Panc1 (cell line): ENCODE measurements around the gene MXD4.

ENCODE experiments used
- POLR2AphosphoS5 ChIP-seq: IDR thresholded peaks from 2 replicates; pipeline ENCODE4 v1.6.1; 2012; ENCODE audit warnings: mild to moderate bottlenecking, low read depth, low read length, moderate library complexity
- REST ChIP-seq, 2 experiments: IDR thresholded peaks; 2 replicates each; pipeline ENCODE4 v1.6.1; 2011 to 2012; ENCODE audit warnings: low read depth in 2 of 2, control low read depth in 1 of 2, low read length in 1 of 2, mild to moderate bottlenecking in 1 of 2, moderate library complexity in 1 of 2; ENCODE audit not compliant: insufficient read depth in 1 of 2
- SIN3A ChIP-seq: IDR thresholded peaks from 2 replicates; pipeline ENCODE4 v1.6.1; 2012; ENCODE audit warnings: low read depth, mild to moderate bottlenecking, low read length, moderate library complexity, borderline replicate concordance; ENCODE audit not compliant: insufficient read depth
- TCF7L2 ChIP-seq: IDR thresholded peaks from 2 replicates; pipeline ENCODE4 v1.6.1; 2011; ENCODE audit warnings: mild to moderate bottlenecking, low read depth, low read length, inconsistent platforms
- TF ChIP-seq, protein P1 (sequence below): fragments of 450-650 bp; IDR thresholded peaks from 2 replicates; pipeline ENCODE4 v1.5.1; 2017; ENCODE audit warnings: mild to moderate bottlenecking

DNA sequence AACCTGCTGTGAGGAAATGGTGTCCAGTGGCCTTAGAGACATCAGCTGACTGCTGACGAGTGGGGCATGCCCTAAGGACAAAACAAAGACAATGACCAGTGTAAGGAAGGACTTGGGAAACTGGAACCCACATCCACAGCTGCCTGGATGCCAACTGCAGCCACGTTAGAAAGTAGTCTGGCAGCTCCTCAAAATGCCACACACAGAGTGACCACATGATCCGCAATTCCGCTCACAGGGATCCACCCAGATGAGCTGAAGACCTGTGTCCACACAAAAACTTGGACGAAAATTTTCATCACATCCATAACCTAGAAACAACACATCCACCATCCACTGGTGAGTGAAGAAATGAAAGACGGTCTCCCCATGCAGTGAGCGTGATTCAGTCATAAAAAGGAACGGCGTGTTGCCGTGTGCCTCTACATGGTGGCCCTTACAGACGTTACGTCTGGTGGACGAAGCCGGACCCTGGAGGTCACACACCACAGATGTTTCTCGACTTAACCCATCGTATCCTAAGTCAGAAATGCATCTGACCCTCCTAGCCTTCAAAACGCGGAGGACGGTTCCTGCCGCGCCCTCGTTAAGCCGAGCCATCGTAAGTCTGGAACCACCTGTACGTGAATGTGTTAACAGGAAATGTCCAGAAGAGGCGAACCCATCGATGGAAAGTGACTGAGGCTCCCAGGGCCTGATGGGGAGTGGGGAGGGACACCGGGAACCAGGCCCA, 40.6 kb upstream of the MXD4 start:
- TF ChIP-seq, protein P1, sequence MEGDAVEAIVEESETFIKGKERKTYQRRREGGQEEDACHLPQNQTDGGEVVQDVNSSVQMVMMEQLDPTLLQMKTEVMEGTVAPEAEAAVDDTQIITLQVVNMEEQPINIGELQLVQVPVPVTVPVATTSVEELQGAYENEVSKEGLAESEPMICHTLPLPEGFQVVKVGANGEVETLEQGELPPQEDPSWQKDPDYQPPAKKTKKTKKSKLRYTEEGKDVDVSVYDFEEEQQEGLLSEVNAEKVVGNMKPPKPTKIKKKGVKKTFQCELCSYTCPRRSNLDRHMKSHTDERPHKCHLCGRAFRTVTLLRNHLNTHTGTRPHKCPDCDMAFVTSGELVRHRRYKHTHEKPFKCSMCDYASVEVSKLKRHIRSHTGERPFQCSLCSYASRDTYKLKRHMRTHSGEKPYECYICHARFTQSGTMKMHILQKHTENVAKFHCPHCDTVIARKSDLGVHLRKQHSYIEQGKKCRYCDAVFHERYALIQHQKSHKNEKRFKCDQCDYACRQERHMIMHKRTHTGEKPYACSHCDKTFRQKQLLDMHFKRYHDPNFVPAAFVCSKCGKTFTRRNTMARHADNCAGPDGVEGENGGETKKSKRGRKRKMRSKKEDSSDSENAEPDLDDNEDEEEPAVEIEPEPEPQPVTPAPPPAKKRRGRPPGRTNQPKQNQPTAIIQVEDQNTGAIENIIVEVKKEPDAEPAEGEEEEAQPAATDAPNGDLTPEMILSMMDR = no peak
- TF ChIP-seq POLR2AphosphoS5 (no peak), REST (IDR thresholded peaks at IDR 0.05; ENCODE audit: insufficient read depth in 1 of 2, low read depth in 2 of 2, low read length in 1 of 2) (no peak), TCF7L2 (no peak), SIN3A (no peak)
